B cell (primary cell): Measurements from ENCODE around the gene EIF4ENIF1.
"Not testable (repeated sequence)": the region's sequence is repeated elsewhere in the genome, so short reads cannot be mapped to it uniquely, and the experiment has no call there.

Experiments used
- EZH2 ChIP-seq: IDR thresholded peaks from 2 replicates; pipeline ENCODE4 v1.6.1; 2012; ENCODE audit warnings: borderline replicate concordance, low read depth, mild to moderate bottlenecking, moderate library complexity, low read length; ENCODE audit not compliant: insufficient read depth, poor library complexity, severe bottlenecking
- TF ChIP-seq, protein P1 (sequence below): fragments of 200-600 bp; IDR thresholded peaks from one replicate; pipeline ENCODE4 v1.8.0; 2022; ENCODE audit warnings: antibody characterized with exemption, mild to moderate bottlenecking

DNA sequence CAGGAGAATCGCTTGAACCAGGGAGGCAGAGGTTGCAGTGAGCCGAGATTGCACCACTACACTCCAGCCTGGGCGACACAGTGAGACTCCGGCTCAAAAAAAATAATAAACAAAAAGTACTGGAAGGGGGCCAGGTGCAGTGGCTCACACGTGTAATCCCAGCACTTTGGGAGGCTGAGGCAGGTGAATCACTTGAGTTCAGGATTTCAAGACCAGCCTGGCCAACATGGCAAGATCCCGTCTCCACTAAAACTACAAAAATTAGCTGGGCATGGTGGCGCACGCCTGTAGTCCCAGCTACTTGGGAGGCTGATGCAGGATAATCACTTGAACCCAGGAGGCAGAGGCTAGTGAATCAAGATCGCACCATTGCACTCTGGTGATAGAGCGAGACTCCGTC, 3.3 kb downstream of the EIF4ENIF1 start:
- TF ChIP-seq EZH2: not testable (repeated sequence)
- TF ChIP-seq, protein P1, sequence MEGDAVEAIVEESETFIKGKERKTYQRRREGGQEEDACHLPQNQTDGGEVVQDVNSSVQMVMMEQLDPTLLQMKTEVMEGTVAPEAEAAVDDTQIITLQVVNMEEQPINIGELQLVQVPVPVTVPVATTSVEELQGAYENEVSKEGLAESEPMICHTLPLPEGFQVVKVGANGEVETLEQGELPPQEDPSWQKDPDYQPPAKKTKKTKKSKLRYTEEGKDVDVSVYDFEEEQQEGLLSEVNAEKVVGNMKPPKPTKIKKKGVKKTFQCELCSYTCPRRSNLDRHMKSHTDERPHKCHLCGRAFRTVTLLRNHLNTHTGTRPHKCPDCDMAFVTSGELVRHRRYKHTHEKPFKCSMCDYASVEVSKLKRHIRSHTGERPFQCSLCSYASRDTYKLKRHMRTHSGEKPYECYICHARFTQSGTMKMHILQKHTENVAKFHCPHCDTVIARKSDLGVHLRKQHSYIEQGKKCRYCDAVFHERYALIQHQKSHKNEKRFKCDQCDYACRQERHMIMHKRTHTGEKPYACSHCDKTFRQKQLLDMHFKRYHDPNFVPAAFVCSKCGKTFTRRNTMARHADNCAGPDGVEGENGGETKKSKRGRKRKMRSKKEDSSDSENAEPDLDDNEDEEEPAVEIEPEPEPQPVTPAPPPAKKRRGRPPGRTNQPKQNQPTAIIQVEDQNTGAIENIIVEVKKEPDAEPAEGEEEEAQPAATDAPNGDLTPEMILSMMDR: not testable (repeated sequence)
